SH-SY5Y (cell line): ENCODE data around the gene G3BP2.

Experiments
- GATA2 ChIP-seq: IDR thresholded peaks from 2 replicates; pipeline ENCODE4 v1.6.1; 2011; ENCODE audit warnings: mild to moderate bottlenecking, low read depth, low read length
- GATA3 ChIP-seq: IDR thresholded peaks from 2 replicates; pipeline ENCODE4 v1.6.1; 2011; ENCODE audit warnings: low read depth, mild to moderate bottlenecking, low read length, moderate library complexity

G3BP2 gene

DNA sequence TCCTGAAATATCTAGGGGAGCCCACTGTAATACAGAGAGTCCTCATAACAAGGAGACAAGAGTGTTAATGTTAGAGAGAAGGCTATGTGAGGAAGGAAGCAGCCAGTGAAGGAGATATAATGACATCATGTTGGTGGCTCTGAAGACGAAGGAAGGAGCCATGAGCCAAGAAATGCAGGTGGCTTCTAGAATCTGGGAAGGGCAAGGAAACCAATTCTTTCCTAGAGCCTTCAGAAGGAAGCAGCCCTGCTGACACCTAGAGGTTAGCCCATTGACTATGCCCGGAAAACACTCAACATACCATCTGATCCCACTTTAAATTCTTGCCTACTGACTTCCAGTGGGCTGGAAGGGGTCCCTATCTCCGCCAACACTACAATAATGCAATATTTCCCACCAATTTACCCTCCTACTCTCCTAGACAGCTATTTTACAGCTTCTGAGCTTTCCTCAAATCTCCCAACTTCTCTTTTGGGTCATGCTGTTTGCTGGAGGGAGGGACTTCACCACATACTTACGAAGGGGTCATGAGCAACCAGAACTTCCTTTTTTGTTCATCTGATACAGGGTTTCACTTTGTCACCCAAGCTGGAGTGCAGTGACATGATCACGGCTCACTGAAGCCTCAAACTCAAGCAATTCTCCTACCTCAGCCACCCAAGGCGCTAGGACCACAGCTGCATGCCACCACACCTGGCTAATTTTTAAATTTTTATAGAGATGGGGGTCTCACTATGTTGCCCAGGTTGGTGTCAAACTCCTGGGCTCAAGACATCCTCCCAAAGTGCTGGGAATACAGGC lies 25.2 kb upstream of the G3BP2 start:
- TF ChIP-seq GATA3 (no peak), GATA2 (no peak)

GRCh38 chr4:75696581-75696980 lies 23.4 kb upstream of the G3BP2 start:
- TF ChIP-seq GATA2 (no peak), GATA3 (no peak)

DNA sequence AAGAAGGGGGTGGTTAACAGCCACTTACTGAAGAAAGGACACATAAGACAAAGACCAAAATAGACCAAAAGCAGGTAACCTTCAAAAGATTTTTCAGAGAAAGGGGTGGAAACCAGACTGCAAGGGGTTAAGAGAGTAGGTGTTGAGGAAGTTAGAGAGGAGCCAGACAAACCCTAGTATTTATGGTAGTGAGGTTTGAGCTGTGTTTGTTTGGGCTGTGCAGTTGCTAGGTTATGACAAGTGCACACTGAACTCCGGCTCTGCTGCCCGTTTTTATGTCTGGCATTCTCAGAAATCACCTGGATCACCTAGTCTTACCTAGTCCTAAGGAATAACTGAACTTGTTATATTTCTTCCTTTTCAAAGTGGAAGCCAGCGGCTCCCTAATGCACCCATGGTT lies 22.9 kb upstream of the G3BP2 start:
- TF ChIP-seq GATA3: no peak
- TF ChIP-seq GATA2: no peak

DNA sequence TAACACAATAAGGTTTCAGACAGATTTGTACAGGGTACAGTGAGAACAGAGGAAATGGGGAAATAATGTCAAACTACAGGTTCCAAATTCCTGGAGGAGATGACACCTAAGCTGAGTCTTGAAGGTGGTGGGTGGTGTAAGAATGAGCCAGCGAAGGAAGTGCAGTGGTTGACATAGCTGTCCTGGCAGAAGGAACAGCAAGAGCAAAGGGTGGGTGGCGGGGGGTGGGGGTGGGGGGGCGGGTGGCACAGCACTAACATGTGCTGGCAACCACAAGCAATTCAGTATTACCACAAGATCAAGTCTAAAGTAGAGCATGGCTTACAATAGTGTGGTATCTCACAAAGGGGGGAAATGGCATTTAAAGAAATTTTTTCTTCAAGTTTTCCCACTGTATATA lies 13.1 kb upstream of the G3BP2 start:
- TF ChIP-seq GATA2 (no peak), GATA3 (no peak)

DNA sequence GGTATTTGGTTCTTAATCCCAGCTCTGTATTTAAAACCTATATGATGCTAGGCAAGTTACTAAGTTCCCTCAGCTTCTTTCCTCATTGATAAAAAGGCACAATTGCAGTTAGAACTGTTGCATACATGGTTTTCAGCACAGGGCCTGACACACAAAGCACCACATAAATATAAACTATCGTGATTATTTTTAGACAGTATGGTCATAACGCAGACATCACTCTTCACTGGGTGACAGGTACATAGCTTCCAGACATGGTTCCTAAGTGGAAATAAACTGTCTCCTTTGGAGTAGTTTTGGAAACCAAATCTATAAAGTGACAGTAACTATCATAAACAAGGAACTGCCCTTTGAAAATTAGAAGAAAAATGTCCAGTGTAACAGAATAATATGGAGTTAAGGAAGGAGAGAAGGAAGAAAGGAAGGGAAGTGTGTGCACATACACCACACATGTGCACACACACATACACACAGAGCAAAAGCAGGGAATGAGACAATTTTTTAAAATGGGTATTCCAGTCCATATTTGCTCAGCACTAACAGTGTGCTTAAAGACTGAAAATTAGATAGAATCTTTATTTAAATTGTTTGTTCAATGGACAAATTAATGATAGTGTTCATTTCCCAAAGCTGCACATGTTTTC lies 12.5 kb upstream of the G3BP2 start:
- no peak for TF ChIP-seq GATA2
- no peak for TF ChIP-seq GATA3

- TF ChIP-seq GATA2 (no peak), GATA3 (no peak)
These were observed 10.4 kb upstream of the G3BP2 start for GRCh38 chr4:75683482-75684155.

DNA sequence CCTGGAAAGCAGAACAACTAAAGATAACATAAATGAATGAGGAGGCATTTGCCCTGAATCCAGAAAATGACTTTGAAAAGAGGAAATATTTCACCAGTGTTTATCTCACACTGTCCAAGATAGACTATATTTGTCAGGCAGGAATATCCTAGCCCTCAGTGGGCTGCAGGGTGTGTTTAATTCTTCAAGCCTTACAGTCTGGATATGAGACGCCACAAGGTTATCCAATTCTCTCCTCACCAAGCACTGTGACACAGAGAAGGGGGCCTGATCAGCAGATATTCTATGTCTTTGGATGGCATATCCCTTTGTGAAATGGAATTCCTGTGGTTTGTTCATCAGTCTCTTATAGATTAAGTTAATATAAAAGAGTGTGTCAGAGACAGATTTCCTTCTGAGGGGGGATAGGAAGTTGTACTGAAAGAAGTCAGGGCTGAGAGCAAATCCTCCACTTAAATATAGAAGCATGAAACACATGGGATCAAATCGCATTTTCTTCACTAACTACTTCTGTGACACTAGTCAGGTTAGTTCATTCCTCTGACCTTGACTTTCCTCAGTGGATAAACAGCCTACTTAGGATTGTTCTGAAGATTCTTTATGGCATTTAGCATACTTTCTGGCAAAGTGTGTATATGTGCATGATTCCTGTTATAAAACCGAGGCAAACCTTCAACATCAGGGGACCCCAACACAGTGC lies 6.8 kb upstream of the G3BP2 start:
- TF ChIP-seq GATA3: no peak

DNA sequence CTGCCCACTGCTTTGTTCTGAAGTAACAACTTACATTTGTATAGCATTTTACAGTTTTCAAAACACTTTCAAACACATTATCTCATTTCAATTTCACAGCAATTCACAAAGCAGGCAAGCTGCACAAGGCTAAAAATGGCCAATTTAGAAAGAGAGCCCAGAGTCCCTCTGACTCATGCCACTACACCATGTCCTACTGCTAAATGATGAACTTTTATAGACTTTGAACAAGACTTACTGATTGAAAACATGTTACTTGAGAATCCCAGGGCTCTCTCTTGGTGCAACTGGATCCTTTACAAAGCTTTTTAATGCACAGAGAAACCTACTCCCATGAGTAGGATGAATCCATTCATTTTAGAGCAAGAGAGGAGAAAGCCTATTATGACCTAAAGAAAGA lies 5.8 kb upstream of the G3BP2 start:
- TF ChIP-seq GATA3 (no peak), GATA2 (no peak)

DNA sequence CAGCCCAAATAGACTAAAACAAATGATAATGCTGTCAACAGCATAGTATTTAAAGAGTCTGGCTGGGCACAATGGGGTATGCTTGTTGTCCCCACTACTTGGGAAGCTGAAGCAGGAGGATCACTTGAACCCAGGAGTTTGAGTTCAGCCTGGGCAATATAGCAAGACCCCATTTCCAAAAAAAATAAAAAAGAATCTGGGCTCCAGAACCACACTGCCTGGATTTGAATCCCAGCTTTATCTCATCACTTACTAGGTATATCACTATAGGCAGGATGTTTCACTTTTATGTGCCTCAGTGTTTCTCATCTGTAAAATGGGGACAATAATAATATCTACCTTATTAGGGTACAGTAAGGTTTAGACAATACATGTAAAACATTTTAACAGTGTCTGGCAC lies 5.3 kb upstream of the G3BP2 start:
- TF ChIP-seq GATA3 (no peak), GATA2 (no peak)

DNA sequence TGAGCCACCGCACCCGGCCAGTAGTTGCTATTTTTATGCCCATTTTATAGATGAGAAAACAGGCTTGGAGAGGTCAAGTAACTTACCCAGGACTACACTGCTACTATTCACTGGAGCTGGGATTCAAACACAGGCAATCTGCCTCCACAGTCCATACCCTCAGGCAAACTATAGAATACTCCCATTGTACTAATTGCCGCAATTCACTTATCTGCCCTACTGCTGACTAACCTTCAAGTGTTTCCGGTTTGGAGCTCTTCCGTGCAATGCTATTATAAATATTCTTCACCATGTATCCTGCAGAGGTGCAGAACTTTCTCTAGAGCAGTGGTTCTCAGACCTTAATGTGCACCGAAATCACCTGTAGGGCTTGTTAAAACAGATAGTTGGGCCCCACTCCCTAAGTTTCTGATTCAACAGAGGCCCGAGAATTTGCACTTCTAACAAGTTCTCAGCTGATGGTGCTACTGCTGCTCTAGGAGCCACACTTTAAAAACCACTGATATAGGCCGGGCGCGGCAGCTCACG lies 1.9 kb upstream of the G3BP2 start:
- TF ChIP-seq GATA2: no peak
- TF ChIP-seq GATA3: no peak

DNA sequence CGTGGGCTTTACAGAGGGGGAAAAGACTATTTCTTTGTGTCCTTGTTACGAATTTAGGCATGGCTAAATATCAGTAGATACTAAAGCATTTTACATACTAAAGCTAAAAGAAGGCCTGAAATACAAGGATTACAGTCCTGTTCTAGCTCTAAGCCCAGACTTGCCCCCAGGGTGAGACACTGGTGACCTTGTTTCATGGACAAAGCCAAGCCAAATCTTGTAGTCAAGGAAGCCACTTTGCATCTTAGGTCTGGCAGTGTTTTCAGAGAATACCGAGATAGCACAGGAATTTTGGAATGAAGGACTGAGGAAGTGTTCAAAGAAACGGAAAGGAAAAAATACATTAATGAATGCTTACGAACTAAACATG lies 733 bp upstream of the G3BP2 start:
- TF ChIP-seq GATA3: no peak
- TF ChIP-seq GATA2: no peak

- TF ChIP-seq GATA2 (no peak), GATA3 (no peak)
These were observed 667 bp downstream of the G3BP2 start for GRCh38 chr4:75672461-75673026.

GRCh38 chr4:75671802-75672421 lies 1.3 kb downstream of the G3BP2 start:
- TF ChIP-seq GATA2 (no peak), GATA3 (no peak)
